Raji (cell line): Measurements from ENCODE around the gene SLC9A3.

Experiments used
- POLR2A ChIP-seq: IDR thresholded peaks from 2 replicates; pipeline ENCODE4 v1.6.1; 2011; ENCODE audit warnings: low read depth, low read length, control low read depth; ENCODE audit not compliant: insufficient read depth

SLC9A3 gene

GRCh38 chr5:513216-514100 is 10.8 kb downstream of the SLC9A3 start:
- TF ChIP-seq POLR2A = no peak

GRCh38 chr5:511476-511875 is 12.8 kb downstream of the SLC9A3 start:
- no peak for TF ChIP-seq POLR2A

- no peak for TF ChIP-seq POLR2A
These were observed 13.7 kb downstream of the SLC9A3 start for GRCh38 chr5:510521-510920.

- no peak for TF ChIP-seq POLR2A
These were observed 14.6 kb downstream of the SLC9A3 start for GRCh38 chr5:509611-510185.

- TF ChIP-seq POLR2A = no peak
These were observed 18.2 kb downstream of the SLC9A3 start for GRCh38 chr5:505951-506525.

- no peak for TF ChIP-seq POLR2A
These were observed 19.7 kb downstream of the SLC9A3 start for GRCh38 chr5:504326-505154.

- TF ChIP-seq POLR2A = no peak
These were observed 21.7 kb downstream of the SLC9A3 start for GRCh38 chr5:502325-503079.

GRCh38 chr5:501831-502184 is 22.4 kb downstream of the SLC9A3 start:
- no peak for TF ChIP-seq POLR2A

- no peak for TF ChIP-seq POLR2A
These were observed 23.0 kb downstream of the SLC9A3 start for GRCh38 chr5:501105-501830.

- no peak for TF ChIP-seq POLR2A
These were observed 23.8 kb downstream of the SLC9A3 start for GRCh38 chr5:500491-500890.

- no peak for TF ChIP-seq POLR2A
These were observed 24.7 kb downstream of the SLC9A3 start for GRCh38 chr5:499233-500209.

- TF ChIP-seq POLR2A = no peak
These were observed 26.3 kb downstream of the SLC9A3 start for GRCh38 chr5:497871-498509.
